ENCODE measurements around the gene TXNDC2.

TXNDC2 gene

DNA sequence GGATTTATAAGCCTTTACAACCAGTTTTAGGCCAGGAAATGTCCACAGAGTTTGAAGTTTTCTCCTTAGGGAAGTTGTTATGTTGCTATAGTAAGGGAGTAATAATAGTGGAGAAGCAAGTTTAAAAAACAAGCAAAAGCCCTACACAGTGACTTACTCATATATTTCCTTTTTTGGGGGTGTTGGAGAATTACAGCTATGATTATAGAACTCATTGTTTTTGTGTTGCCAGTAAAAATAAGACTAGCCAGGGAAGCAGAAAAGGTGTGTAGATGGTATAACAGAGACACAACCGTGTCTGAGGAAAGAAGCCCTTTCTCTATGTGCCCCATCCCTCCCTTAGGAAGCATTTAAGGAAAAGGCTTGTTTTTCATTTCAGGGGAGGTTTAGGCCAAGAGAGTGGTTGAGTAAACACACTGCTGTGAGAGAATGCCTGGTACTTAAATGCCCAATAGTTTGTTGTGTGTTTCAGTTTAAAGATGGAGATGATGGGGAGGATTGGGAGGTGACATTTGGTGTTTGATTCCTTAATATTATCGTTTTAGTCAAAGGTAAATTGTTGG is 30.4 kb downstream of the TXNDC2 start:
- no peak for TF ChIP-seq ZFX (IDR thresholded peaks at IDR 0.05; ENCODE audit: borderline replicate concordance)
- TF ChIP-seq, protein P1, sequence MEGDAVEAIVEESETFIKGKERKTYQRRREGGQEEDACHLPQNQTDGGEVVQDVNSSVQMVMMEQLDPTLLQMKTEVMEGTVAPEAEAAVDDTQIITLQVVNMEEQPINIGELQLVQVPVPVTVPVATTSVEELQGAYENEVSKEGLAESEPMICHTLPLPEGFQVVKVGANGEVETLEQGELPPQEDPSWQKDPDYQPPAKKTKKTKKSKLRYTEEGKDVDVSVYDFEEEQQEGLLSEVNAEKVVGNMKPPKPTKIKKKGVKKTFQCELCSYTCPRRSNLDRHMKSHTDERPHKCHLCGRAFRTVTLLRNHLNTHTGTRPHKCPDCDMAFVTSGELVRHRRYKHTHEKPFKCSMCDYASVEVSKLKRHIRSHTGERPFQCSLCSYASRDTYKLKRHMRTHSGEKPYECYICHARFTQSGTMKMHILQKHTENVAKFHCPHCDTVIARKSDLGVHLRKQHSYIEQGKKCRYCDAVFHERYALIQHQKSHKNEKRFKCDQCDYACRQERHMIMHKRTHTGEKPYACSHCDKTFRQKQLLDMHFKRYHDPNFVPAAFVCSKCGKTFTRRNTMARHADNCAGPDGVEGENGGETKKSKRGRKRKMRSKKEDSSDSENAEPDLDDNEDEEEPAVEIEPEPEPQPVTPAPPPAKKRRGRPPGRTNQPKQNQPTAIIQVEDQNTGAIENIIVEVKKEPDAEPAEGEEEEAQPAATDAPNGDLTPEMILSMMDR (IDR thresholded peaks at IDR 0.05): no peak
- no peak overlapping the region; the same call in 1 of the 2 replicates for H3K27ac ChIP-seq

DNA sequence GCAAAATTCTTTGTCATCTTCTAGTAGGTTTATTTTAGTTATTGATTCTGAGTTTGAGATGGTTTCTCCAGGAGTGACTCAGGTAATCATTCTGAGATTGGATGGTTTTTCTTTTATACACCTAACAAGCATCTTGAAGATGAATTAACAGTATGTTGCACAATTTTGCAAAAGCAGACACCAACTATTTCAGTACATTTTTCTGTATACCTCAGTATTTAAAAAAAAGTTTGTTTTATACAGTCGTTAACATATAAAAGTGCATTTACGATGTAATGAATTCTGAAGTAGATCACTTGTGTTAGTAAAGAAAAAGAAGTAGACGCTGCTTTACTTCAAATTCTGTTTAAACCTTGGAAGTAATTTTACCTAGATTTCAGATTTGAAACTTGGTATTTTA is 31.0 kb downstream of the TXNDC2 start:
- H3K27ac ChIP-seq: no peak overlapping the region
- TF ChIP-seq, protein P1 (IDR thresholded peaks at IDR 0.05): no peak
- TF ChIP-seq ZFX (IDR thresholded peaks at IDR 0.05; ENCODE audit: borderline replicate concordance): no peak

- no peak overlapping the region for H3K27ac ChIP-seq
Observed at GRCh38 chr18:9918016-9918680, 32.4 kb downstream of the TXNDC2 start.

DNA sequence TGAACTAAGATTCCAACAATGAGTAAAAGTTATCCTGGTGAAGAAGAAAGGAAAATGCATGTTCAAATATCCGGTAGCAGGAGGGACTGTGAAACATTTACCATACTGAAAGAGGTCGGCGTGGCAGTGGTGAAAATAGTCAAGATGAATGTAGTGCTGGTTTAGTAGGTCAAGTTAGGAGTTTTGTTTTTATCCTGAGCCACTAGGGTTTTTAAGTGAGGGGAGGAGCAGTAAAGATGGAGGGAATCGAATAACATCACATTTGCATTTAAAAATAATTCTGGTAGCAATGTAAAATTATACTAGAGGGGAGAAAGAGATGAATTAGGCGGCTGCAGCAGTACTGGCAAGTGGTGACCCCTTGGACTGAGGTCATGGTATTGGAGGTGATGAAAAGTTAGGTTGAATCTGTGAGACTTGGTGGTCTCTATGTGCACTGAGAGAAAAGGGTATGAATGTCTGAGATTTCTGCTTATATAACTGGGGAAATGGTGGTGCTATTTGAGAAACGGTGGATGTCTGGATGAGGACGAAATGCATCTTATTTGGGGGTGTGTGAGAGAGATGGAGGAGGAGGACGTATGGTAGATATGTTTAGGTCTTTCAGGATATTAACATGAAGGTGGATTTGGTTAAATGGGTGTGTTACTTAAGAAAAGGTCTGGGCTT is 33.9 kb downstream of the TXNDC2 start:
- TF ChIP-seq ZFX (IDR thresholded peaks at IDR 0.05; ENCODE audit: borderline replicate concordance): no peak
- TF ChIP-seq, protein P1 (IDR thresholded peaks at IDR 0.05): no peak

More at GRCh38 chr18:9918016-9918680, 32.4 kb downstream of the TXNDC2 start:
- TF ChIP-seq ZFX (IDR thresholded peaks at IDR 0.05; ENCODE audit: borderline replicate concordance): no peak
- TF ChIP-seq, protein P1 (IDR thresholded peaks at IDR 0.05): no peak

DNA sequence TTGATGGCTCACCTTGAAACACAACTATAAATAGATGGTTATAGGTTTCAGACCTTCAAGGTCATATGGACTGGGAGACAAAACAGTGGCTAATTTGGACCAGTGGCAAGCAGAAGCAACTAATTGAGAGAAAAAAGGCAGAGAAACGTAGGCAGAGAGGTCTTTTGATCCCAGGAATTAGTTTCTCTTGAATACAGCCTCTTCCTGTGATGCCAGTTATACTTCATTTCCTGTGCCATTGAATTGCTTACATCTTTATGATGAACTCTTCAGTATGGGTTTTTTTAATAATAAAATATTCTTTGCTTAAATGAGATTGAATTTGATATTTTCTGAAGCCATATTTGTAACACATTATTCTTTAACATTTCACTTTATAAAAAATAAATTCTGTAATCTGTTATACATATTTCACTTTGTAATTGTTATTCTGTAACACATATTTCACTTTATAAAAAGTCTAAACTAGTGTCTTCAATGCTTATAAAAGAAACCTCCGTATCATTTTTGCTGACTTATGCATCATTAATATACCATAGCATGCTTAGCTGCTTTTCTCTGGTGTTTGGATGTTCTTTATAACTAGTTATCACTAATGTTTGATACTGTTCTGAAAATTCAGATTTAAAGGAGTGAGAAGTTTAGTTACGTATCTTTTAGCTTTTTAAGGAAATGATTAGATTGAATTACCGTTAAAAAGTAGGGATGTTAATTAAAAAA is 37.0 kb downstream of the TXNDC2 start:
- H3K27ac ChIP-seq: no peak overlapping the region
- TF ChIP-seq, protein P1 (IDR thresholded peaks at IDR 0.05): no peak
- TF ChIP-seq ZFX (IDR thresholded peaks at IDR 0.05; ENCODE audit: borderline replicate concordance): no peak

More for the DNA sequence above, 33.9 kb downstream of the TXNDC2 start:
- H3K27ac ChIP-seq: no peak overlapping the region

DNA sequence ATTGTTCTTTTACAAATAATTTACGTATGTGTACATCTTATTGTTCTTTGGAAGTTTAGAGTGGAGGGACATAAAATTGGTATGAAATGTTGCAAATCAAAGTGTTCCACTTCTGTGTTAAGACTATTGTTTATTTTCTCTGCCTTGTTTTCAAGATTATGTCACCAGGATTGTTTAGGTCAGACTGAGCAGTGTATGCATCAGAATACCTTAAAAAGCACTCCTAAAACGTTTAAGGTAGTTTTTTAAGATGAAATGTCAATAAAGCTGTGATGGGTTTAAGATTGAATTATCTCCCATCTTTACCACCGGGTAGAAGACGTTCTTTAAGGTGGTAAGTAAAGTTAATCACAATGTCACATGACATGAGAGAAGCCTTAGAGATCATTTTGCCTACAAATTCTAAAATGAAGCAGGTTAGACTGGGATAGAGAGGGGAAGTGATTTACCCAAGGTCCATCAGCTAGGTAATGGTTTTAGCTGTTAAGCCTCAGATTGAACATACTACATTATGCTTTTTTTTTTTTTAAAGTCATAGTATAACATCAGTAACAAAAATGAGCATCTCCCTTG is 38.7 kb downstream of the TXNDC2 start:
- TF ChIP-seq ZFX (IDR thresholded peaks at IDR 0.05; ENCODE audit: borderline replicate concordance): no peak
- TF ChIP-seq, protein P1 (IDR thresholded peaks at IDR 0.05): no peak
- H3K27ac ChIP-seq: no peak overlapping the region
